HG03097 (cell line): ENCODE results near the gene MAGI2.
"Not testable (repeated sequence)": the region's sequence is repeated elsewhere in the genome, so short reads cannot be mapped to it uniquely, and the experiment has no call there.

Experiments used
- ATAC-seq: cut with Tn5 transposase; IDR thresholded peaks from one replicate; pipeline ENCODE4 v1.9.1; 2021; ENCODE audit not compliant: unreplicated experiment, low FRiP score

The MAGI2 gene

GRCh38 chr7:78345979-78346378 is 1107.5 kb downstream of the MAGI2 start:
- ATAC-seq = no peak

DNA sequence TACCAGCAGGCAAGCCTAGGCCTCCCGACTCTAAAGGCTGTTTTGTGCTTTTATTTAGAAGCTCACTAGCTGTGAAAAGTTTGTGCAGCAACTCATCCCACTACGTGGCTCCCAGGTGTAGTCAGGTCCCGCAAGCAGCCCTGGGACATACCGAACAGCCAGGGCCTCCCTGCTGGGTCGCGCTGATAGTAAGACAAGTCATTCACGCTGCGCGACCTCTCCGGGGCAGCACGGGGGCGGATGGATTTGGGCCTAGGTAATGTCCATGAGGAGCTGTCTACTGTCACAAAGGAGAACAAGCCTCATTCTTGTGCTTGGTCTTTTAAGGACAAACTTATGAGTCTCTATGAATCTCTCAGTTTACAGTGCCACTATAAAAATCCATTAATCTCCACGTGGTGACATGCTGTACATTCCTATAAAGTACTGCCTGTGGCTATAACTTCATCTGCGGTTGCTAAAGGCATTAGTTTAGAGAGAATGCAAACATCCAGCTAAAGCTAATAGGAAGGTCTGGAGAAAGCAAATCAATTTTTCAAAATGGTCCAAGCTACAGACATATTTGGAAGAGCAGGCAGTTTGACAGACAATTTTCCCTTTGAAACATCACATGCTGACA is 1108.1 kb downstream of the MAGI2 start:
- ATAC-seq = no peak

DNA sequence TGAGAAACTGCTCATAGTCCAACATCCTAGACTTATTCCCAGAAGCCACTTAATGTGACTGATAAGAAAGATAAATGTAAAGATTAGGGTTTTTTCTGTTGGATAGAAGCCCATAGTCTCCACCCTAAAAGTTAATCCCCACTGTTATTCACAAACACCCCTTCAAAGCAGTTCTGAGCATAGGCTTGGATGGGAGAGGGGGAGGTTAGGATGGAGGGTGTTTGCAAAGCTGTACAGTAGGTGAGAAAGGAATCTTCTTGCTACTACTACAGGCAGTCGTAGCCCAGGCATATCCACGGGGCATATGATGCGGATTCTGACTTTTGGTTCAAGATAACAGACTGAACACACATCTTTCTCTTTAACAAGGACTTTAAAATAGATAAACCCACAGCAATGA is 1119.0 kb downstream of the MAGI2 start:
- no peak for ATAC-seq

GRCh38 chr7:78333530-78334425 is 1119.7 kb downstream of the MAGI2 start:
- ATAC-seq = no peak

GRCh38 chr7:78329001-78329655 is 1124.3 kb downstream of the MAGI2 start:
- no peak for ATAC-seq

GRCh38 chr7:78327718-78328117 is 1125.7 kb downstream of the MAGI2 start:
- ATAC-seq = no peak

GRCh38 chr7:78326876-78327275 is 1126.6 kb downstream of the MAGI2 start:
- ATAC-seq = no peak

DNA sequence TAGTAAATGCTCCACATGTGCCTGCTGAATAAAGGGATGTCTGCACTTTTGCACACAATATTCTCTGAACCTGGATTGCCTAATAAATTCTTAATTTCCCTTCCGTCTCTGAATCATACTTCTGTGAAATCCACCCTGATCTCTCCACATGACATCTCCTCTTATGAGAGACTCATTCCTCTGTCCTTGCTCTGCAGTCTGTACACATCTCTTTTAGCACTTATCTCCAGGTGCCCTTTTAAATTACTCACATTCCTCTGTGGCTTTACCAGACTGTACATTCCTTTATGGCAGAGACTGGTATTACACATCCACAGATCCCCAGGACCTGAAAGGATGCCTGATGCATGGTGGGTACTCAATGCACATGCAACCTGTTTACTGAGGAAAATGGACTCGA is 1127.3 kb downstream of the MAGI2 start:
- ATAC-seq = no peak

- no peak for ATAC-seq
Measured at GRCh38 chr7:78323118-78323517, 1130.3 kb downstream of the MAGI2 start.

DNA sequence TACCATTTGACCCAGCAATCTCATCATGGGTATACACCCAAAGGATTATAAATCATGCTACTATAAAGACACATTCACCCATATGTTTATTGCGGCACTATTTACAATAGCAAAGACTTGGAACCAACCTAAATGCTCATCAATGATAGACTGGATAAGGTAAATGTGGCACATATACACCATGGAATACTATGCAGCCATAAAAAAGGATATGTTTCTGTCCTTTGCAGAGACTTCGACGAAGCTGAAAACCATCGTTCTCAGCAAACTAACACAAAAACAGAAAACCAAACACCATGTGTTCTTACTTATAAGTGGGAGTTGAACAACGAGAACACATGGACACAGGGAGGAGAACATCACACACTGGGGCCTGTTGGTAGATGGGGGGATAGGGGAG is 1131.2 kb downstream of the MAGI2 start:
- ATAC-seq = not testable (repeated sequence)

GRCh38 chr7:78317371-78317770 is 1136.1 kb downstream of the MAGI2 start:
- no peak for ATAC-seq

DNA sequence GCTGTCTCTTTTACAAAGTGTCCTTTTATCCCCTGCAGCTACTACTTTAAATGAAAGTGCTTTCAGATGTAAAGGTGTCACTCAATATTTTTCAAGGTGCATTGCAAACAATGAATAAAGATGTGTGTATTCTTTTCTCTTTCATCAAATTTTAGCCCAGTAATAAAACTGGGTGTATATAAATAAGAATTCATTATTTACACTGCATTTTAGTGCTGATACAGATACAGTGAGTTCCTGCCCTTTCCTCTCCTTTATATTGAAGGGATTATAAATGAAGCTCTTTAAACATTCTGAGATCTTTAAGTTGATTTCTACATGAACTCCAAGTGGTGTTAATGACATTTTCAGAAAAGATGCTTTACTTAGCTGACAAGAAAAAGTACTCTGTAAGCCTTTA is 1137.4 kb downstream of the MAGI2 start:
- ATAC-seq = no peak

DNA sequence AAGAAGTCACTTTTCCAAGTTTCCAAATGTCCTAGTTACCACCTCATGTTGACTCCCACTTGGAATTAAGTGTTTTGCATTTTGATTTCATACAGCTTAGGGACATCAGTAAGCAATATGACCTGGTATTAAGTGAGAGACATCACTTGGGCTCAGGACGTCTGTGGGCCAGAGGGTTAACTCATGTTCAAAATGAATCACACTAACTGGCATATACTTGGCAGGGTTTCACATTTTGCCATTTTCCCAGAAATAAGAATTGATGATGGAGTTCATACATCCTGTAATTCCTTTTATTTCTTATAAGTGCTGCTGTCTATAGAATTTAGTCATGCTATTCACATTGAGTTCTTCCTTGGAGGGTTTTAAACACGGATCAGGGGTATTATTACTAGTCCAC is 1138.3 kb downstream of the MAGI2 start:
- ATAC-seq = no peak

DNA sequence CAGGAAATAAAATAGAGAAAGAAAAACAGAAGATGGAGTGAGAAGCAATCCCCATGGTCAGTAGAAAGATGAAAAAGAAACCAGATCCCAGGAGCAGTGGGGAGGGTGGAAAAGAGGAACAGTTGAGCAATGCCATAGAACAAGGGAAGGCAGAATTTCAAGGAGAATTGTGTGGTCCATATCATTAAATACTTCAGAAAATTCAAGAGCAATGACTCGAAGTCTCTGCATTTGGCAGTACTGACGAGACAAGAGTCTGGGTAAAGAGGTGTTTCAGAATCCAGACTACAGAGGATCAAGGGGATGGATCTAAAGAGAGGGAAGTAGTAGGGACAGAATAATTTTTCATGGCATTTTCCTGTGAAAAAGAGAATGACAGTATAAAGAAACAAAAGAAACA is 1142.3 kb downstream of the MAGI2 start:
- no peak for ATAC-seq

- no peak for ATAC-seq
Measured at GRCh38 chr7:78307892-78308291, 1145.6 kb downstream of the MAGI2 start.

GRCh38 chr7:78306634-78307033 is 1146.8 kb downstream of the MAGI2 start:
- no peak for ATAC-seq

GRCh38 chr7:78301407-78301806 is 1152.1 kb downstream of the MAGI2 start:
- no peak for ATAC-seq

GRCh38 chr7:78299088-78299487 is 1154.4 kb downstream of the MAGI2 start:
- ATAC-seq = no peak

GRCh38 chr7:78296644-78297371 is 1156.7 kb downstream of the MAGI2 start:
- ATAC-seq = no peak

DNA sequence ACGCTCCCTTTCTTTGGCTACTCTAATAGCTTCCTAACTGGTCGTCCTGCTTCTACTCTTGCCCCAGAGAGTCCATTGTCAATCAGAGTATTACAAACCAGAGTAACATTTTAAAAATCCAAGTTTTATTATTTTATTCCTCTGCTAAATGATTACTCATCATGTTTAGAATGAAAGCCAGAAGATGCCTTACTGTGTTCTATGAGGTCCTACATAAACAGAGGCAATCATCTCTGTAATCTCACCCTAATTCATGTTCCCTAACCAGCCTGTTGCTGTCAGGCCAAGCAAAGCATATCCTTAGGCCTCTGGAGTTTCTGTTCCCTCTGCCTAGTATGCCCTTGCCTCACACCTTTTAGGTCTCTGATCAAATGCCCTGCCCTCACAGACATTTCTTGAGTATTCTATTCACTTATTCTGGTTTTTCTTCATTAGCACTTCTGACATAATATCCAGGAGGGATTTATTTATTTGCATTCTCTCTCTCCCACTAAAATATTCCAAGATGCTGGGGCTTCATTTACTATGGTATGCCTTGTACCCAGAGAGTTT is 1157.3 kb downstream of the MAGI2 start:
- ATAC-seq = no peak

DNA sequence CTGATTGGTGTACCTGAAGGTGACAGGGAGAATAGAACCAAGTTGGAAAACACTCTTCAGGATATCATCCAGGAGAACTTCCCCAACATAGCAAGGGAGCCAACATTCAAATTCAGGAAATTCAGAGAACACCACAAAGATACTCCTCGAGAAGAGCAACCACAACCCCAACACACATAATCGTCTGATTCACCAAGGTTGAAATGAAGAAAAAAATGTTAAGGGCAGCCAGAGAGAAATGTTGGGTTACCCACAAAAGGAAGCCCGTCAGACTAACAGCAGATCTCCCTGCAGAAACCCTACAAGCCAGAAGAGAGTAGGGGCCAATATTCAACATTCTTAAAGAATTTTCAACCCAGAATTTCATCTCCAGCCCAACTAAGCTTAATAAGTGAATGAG is 1164.0 kb downstream of the MAGI2 start:
- not testable (repeated sequence) for ATAC-seq
